HG03280 (cell line): Measurements from ENCODE around the gene ZDHHC16.
"Not testable (repeated sequence)": the region's sequence is repeated elsewhere in the genome, so short reads cannot be mapped to it uniquely, and the experiment has no call there.

Experiments
- ATAC-seq: cut with Tn5 transposase; IDR thresholded peaks from one replicate; pipeline ENCODE4 v1.9.1; 2021; ENCODE audit warnings: mild to moderate bottlenecking, moderate library complexity; ENCODE audit not compliant: unreplicated experiment

ZDHHC16 gene

DNA sequence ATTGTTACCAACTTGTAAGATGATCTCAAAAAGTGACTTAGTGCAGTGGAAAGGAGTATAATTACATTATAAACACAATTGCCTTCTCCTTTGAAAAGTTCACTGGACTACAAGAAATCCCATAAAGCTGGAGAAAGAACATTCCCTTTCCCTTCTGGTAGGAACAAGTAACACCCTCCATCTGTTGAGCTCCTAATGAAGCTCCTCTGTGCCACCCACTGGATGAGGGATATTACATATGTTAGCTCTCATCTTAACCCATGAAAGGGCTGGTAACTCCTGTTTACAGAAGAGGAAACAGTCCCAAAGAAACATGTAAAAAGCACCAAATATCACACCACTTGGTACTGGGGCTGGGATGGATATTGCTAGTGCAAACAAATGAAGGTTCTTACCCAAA, 11.9 kb upstream of the ZDHHC16 start:
- no peak for ATAC-seq

GRCh38 chr10:97434557-97434956, 11.4 kb upstream of the ZDHHC16 start:
- no peak for ATAC-seq

DNA sequence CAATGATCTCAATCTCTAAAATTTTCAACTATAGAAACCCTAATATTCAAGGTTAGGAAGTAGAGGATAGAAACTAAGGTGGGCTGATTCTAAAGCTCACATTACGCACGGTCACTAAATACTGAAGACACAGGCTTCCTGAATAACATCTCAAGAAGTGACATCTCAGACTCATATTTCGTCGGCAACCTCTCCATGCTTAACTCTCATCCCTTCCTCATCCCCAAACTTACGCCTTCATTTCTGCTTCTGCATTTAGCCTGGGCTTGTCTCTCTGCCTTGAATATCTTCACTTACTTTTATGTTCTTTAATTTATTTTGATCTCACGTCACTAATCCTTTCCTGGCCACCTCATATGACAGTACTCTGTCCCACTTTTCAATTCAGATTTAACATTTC, 10.8 kb upstream of the ZDHHC16 start:
- ATAC-seq = no peak

DNA sequence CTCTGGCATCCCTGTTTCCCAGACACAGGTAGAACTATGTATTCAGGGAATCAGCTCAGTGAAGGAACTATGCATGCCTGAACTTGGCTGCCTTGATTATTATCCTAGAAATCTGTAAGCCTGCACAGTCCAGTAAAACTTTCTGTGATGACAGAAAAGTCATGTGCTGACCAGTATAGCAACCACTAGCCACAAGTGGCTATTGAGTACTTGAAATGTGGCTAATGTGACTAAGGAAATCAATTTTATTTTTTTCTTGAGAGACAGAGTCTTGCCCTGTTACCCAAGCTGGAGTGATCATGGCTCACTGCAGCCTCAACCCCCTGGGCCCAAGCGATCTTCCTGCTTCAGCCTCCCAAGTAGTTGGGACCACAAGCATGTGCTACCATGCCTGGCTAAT, 3.7 kb upstream of the ZDHHC16 start:
- no peak for ATAC-seq

DNA sequence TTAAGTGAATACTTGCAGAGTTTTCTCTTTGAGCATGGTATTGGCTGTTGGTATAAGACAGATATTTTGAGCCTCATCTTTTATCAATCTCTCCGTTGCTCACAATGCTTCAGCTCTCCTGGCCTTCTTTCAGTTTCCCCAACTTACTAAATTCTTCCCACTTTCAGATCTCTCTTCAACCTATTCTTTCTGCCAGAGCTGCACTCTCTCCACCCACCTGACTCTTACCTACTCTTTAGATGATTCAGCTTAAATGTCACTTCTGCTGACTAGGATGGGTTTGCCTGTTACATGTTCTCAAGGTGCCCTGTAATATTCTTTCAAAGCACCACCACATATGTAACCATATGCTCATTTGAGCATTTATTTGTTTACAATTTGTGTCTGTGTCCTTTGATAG, 1.8 kb upstream of the ZDHHC16 start:
- ATAC-seq = no peak

GRCh38 chr10:97445357-97445721, 636 bp upstream of the ZDHHC16 start:
- peak; percentile 7 for ATAC-seq

DNA sequence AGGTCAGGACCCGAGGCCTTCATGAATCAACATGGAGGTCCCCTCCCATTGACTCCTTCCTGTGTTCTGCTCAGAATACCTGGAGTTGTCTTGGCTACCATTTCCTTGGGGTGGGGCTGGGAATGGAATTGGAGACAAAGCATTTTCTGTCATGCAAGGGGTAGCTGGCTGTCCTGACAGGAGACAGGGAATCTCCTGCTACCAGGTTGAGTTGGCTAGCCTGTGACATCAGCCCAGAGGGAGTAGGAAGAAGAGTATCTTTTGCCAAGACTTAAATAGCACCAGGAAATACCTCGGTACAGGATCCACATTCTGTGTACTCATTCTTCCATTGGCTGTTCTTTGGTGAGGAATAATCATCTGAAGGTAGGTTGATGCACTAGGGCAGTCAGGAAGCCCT, 4.9 kb downstream of the ZDHHC16 start:
- ATAC-seq = no peak

DNA sequence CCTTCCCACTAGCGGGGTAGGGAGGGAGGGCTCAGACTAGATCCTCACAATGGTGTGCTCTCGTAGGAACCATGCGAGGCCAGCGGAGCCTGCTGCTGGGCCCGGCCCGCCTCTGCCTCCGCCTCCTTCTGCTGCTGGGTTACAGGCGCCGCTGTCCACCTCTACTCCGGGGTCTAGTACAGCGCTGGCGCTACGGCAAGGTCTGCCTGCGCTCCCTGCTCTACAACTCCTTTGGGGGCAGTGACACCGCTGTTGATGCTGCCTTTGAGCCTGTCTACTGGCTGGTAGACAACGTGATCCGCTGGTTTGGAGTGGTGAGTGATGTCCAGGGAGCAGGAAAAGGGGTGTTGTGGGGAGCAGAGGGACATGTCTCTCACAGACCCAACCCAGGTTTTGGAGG, 5.6 kb downstream of the ZDHHC16 start:
- no peak for ATAC-seq

DNA sequence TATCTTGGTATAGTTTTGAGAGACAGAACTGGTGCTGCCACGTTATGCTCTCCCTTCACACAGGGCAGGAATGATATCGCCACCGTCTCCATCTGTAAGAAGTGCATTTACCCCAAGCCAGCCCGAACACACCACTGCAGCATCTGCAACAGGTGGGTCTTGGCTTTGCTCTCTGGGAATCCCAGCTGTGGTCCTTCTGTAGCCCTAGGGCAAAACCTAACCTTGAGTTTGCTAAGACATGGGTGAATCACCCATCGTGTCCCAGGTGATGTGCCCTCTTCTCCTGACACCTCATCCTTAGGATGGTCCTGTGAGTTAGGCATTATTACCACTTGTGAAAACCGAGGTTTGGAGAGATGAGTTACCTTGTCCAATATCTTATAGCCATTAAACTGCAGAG, 6.4 kb downstream of the ZDHHC16 start:
- ATAC-seq = no peak

- no peak for ATAC-seq
Observed at GRCh38 chr10:97454330-97455036, 8.5 kb downstream of the ZDHHC16 start.

DNA sequence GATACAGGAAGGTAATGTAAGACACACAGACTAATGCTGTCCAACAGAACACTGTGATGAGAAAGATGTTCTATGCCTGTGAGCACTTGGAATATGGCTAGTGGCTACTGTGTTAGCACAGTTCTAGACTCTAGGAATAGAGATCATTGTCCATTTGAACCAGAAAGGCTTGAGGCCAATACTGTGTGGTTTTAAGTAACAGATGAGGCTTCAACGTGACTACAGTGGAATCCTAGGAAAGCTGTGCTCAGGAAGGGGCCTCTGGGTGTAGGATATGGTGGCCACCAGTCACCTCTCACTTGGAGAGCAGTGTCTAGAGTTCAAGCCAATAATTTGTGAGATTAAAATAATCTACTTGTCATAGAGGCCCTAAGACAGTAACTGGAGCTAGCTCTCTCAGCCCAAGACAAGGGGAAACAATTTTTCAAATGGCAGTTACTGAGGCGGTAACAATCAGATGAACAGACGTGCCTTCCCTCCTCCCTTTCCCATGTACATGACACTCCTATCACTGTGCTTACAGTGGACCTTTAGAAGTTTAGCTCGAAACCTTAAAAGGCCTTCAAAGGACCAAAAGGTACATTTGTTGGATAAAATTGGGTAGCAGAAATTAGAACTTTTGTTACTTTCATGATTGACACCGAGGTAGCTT, 10.2 kb downstream of the ZDHHC16 start:
- ATAC-seq = no peak

GRCh38 chr10:97456686-97457065, 10.7 kb downstream of the ZDHHC16 start:
- ATAC-seq = no peak

DNA sequence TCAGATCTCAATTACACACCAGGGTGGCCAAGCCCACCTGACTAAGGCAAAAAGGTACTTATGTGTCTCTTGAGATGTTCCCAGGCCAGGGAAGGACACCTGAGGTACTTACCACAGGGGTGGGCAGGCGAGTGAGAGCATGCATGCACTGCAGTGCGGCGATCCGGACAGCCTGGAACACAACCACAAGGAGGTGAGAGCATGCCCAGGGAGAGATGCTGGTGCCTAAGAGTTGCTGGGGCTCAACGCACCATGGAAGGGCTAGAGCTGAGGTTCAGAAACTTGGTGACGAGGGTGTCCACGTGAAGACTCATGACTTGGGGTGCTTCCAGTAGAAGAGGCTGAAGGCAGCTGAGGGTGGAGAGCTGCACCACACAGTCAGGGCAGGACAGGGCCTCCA, 13.1 kb downstream of the ZDHHC16 start:
- no peak for ATAC-seq

GRCh38 chr10:97459933-97460332, 14.0 kb downstream of the ZDHHC16 start:
- no peak for ATAC-seq

- no peak for ATAC-seq
Observed at GRCh38 chr10:97462309-97462708, 16.3 kb downstream of the ZDHHC16 start.

DNA sequence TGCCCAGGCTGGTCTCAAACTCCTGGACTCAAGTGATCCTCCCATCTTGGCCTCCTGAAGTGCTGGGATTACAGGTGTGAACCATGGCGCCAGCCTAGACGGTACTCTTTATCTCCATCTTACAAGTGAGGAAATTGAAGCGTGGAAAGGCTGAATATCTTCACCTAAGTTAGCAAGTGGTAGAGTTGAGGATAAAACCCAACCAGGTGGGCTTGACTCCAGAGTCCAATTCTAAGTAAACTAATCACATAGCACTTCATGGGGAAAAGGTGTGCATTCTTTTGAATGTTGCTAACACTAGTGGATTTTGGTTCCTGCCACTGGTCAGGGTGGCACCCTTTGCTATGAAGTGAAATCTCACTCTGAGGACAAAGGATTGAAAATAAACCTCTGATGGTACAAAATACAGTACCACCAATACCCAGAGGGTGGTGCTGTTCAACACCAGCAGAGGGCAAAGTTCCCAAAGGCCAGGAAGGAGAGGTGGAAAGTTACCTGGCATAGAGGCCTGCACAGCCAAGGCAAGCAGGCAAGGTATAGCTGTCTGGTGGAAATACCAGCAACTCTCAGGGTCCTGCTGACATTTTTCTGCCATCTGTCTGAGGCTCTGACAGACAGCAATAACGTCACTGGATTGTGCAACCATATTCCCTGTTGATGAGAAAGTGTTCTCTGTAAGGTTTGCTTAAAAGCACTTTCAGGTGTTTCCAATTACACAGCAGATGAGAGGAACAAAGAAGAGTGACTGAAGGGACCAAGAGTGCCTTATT, 17.6 kb downstream of the ZDHHC16 start:
- ATAC-seq = no peak

- ATAC-seq = no peak
Observed at GRCh38 chr10:97464226-97464625, 18.3 kb downstream of the ZDHHC16 start.

GRCh38 chr10:97465982-97466381, 20.0 kb downstream of the ZDHHC16 start:
- no peak for ATAC-seq

- no peak for ATAC-seq
Observed at GRCh38 chr10:97466755-97467154, 20.8 kb downstream of the ZDHHC16 start.

DNA sequence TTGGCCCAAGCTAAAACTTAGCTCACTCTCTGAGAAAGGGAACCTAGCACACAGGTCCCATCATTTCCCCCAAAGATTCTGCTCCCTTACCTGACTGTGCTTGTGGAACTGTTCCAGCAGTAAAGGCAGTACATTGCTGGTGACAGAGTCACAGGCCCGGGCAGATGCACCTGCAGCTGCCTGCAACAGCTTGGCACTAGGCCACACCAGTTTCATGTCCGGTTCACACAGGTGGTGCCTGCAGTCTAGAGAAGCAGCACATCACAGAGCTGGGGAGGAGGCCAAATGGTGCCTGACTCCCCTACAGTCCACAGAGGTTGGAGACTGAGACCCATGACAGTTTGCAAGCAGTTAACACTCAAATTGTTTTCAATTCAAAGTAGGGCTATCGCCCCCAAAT, 22.2 kb downstream of the ZDHHC16 start:
- no peak for ATAC-seq

DNA sequence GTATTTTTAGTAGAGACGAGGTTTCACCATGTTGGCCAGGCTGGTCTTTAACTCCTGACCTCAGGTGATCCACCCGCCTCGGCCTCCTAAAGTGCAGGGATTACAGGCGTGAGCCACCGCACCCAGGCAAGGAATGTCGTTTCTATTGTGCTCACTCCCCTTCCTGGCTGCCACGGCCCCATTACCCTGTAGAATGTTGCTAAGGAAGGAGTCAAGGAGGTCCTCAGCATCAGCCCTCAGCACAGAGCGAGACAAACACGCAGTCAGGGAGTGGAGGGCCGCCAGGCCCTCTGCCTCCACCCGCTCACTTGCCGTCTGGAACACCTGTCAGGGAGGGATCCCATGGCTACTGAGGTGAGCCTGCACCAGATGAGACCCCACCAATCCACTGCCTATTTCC, 22.8 kb downstream of the ZDHHC16 start:
- not testable (repeated sequence) for ATAC-seq

DNA sequence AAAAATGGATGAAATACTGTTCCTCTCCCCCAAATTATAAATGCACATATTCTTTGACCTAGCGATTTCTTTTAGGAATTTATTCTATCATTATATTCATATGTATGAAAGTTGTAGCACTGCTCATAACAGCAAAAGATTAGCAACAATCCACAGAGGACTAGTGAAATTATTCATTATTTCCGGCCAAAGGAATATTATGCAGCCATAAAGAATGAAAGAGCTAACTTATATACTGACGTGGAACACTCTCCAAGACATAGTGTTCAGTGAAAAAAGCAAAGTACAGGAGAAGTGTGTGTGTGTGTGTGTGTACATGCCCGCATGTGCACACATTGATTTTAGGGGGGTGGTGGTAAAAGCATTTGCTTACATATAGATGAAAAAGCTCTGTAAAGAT, 28.9 kb downstream of the ZDHHC16 start:
- ATAC-seq = no peak
